BLaER1 (cell line): ENCODE measurements around the gene ALG14.
"Not testable (repeated sequence)": the region's sequence is repeated elsewhere in the genome, so short reads cannot be mapped to it uniquely, and the experiment has no call there.

ENCODE experiments used
- H3K27ac ChIP-seq: shearing (Covaris generic); formaldehyde crosslinking; 2 replicates; pipeline ENCODE4 v1.8.1; 2022
- H3K27me3 ChIP-seq: shearing (Covaris generic); formaldehyde crosslinking; 2 replicates; pipeline ENCODE4 v1.8.1; 2022
- H3K36me3 ChIP-seq: shearing (Covaris generic); formaldehyde crosslinking; 2 replicates; pipeline ENCODE4 v1.8.1; 2022
- H3K4me1 ChIP-seq: shearing (Covaris generic); formaldehyde crosslinking; 2 replicates; pipeline ENCODE4 v1.8.1; 2022
- H3K4me2 ChIP-seq: shearing (Covaris generic); formaldehyde crosslinking; 2 replicates; pipeline ENCODE4 v1.8.1; 2022
- H3K4me3 ChIP-seq: shearing (Covaris generic); formaldehyde crosslinking; 2 replicates; pipeline ENCODE4 v1.8.1; 2022
- H3K9ac ChIP-seq: shearing (Covaris generic); formaldehyde crosslinking; 2 replicates; pipeline ENCODE4 v1.8.1; 2022
- H3K9me3 ChIP-seq: shearing (Covaris generic); formaldehyde crosslinking; 2 replicates; pipeline ENCODE4 v1.8.1; 2022
- H4K20me1 ChIP-seq: shearing (Covaris generic); formaldehyde crosslinking; 2 replicates; pipeline ENCODE4 v1.8.1; 2022
- Cebpa-rat ChIP-seq: shearing (Covaris generic); IDR thresholded peaks from 2 replicates; pipeline ENCODE4 v1.8.1; 2022

ALG14 gene

DNA sequence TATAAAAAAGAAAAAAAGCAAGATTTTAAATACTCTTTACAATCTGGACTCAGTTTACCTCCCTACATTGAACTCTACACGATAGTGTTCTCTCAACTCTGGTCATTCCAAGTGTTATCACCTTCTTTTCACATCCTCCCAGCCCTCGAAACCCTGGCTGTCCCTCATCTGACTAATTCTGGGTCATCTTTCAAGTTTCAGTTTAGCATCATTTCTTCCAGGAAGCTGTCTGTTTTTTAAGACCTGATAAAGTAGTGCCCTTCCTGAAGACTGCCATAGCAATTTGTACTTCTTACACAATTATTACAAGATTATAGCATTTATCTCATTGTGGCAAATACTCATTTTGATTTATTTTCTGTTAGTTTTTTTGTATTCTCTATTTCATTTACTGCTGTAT, 1.2 kb downstream of the ALG14 start:
- H3K9ac ChIP-seq = no peak overlapping the region
- peak overlapping the region; percentile 71; the same call in 1 of the 2 replicates for H3K4me3 ChIP-seq
- H3K27ac ChIP-seq = no peak overlapping the region
- no peaks in the 10 kb centered on the region for H4K20me1 ChIP-seq
- no peaks in the 10 kb centered on the region for H3K36me3 ChIP-seq
- peaks cover 26% of the 10 kb centered on the region for H3K4me1 ChIP-seq
- H3K9me3 ChIP-seq = no peaks in the 10 kb centered on the region
- peak overlapping the region; percentile 87 for H3K4me2 ChIP-seq
- no peaks in the 10 kb centered on the region for H3K27me3 ChIP-seq
- TF ChIP-seq Cebpa-rat = no peak

DNA sequence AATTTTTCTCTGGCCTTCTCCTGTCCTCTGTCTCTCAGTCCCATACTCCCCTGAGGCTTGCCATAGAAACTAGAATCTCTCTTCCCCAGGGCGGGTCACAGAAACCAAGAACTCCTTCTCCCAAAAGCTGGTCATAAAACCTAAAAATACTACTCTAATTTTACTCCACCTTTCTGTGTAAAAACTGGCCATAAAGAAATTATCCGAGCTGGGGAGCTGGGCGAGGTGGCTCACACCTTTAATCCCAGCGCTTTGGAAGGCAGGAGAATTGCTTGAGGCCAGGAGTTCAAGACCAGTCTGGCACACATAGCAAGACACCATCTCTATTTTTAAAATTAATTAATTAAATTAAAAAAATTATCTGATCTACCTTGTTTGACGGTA, 3.0 kb downstream of the ALG14 start:
- H3K4me2 ChIP-seq = no peak overlapping the region
- H3K4me3 ChIP-seq = no peak overlapping the region
- no peaks in the 10 kb centered on the region for H4K20me1 ChIP-seq
- TF ChIP-seq Cebpa-rat = no peak
- no peak overlapping the region for H3K9ac ChIP-seq
- H3K27me3 ChIP-seq = no peaks in the 10 kb centered on the region
- no peaks in the 10 kb centered on the region for H3K36me3 ChIP-seq
- no peak overlapping the region for H3K27ac ChIP-seq
- no peaks in the 10 kb centered on the region for H3K9me3 ChIP-seq
- H3K4me1 ChIP-seq = peaks cover 26% of the 10 kb centered on the region

GRCh38 chr1:95068956-95069709, 3.6 kb downstream of the ALG14 start:
- Histone ChIP-seq H3K4me3 (no peak overlapping the region), H3K27ac (no peak overlapping the region), H3K4me2 (no peak overlapping the region), H3K27me3 (no peaks in the 10 kb centered on the region), H4K20me1 (no peaks in the 10 kb centered on the region), H3K4me1 (peaks cover 26% of the 10 kb centered on the region), H3K36me3 (peaks cover 1% of the 10 kb centered on the region; the same call in 1 of the 2 replicates), H3K9me3 (no peaks in the 10 kb centered on the region), H3K9ac (no peak overlapping the region)
- TF ChIP-seq Cebpa-rat = no peak

GRCh38 chr1:95067568-95067967, 5.2 kb downstream of the ALG14 start:
- peaks cover 16% of the 10 kb centered on the region for H3K4me1 ChIP-seq
- H3K27me3 ChIP-seq = no peaks in the 10 kb centered on the region
- no peak for TF ChIP-seq Cebpa-rat
- no peak overlapping the region for H3K9ac ChIP-seq
- H3K4me3 ChIP-seq = no peak overlapping the region
- no peak overlapping the region for H3K27ac ChIP-seq
- H3K4me2 ChIP-seq = no peak overlapping the region
- no peaks in the 10 kb centered on the region for H3K9me3 ChIP-seq
- no peaks in the 10 kb centered on the region for H4K20me1 ChIP-seq
- peaks cover 9% of the 10 kb centered on the region for H3K36me3 ChIP-seq

DNA sequence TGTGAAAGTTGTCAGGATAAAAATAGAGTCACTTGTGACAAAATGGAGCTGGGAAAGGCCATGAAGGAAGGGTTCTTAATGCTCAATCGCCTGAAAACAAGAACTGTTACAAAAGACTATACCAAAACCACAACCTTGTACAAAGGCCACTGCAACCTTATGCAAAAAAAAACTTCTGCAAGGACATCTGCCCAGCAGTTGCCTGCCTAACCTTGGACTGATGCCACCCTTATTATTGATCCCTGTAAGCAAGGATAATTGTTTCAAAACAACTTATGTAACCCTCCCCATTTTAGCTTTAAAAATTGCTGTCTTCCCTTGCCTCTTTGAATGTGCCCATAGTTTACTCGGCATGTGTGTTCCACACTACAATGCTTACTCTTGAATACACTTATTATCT, 5.7 kb downstream of the ALG14 start:
- no peak overlapping the region for H3K27ac ChIP-seq
- peaks cover 14% of the 10 kb centered on the region for H3K4me1 ChIP-seq
- no peaks in the 10 kb centered on the region for H3K9me3 ChIP-seq
- no peaks in the 10 kb centered on the region for H3K27me3 ChIP-seq
- peaks cover 12% of the 10 kb centered on the region for H3K36me3 ChIP-seq
- H3K4me2 ChIP-seq = no peak overlapping the region
- TF ChIP-seq Cebpa-rat = no peak
- no peak overlapping the region for H3K9ac ChIP-seq
- no peak overlapping the region for H3K4me3 ChIP-seq
- no peaks in the 10 kb centered on the region for H4K20me1 ChIP-seq

- no peaks in the 10 kb centered on the region for H4K20me1 ChIP-seq
- H3K4me2 ChIP-seq = no peak overlapping the region
- TF ChIP-seq Cebpa-rat = no peak
- H3K4me1 ChIP-seq = no peaks in the 10 kb centered on the region
- H3K36me3 ChIP-seq = peaks cover 12% of the 10 kb centered on the region
- no peak overlapping the region for H3K4me3 ChIP-seq
- H3K9ac ChIP-seq = no peak overlapping the region
- no peak overlapping the region for H3K27ac ChIP-seq
- no peaks in the 10 kb centered on the region for H3K27me3 ChIP-seq
- no peaks in the 10 kb centered on the region for H3K9me3 ChIP-seq
These were observed 11.2 kb downstream of the ALG14 start for GRCh38 chr1:95061445-95062006.

- Histone ChIP-seq H3K4me2 (no peak overlapping the region), H3K9ac (no peak overlapping the region), H3K4me1 (no peaks in the 10 kb centered on the region), H3K27me3 (no peaks in the 10 kb centered on the region), H4K20me1 (no peaks in the 10 kb centered on the region), H3K4me3 (no peak overlapping the region), H3K9me3 (no peaks in the 10 kb centered on the region), H3K36me3 (peaks cover 9% of the 10 kb centered on the region), H3K27ac (no peak overlapping the region)
- TF ChIP-seq Cebpa-rat = no peak
These were observed 13.8 kb downstream of the ALG14 start for GRCh38 chr1:95058974-95059373.

DNA sequence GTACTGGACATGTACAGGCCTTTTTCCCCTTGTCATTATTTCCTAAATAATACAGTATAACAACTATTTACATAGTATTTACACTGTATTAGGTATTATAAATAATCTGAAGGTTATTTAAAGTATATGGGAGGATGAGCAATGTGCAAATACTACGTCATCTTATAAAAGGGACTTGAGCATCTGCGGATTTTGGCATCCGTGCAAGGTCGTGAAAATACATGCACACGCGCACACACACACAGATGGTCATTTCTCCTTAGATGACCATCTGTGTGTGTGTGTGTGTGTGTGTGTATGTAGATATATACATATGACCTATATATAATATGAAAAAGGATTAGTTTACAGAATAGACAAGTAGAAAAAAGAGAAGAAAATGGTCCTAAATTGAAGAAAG, 15.4 kb downstream of the ALG14 start:
- Histone ChIP-seq H3K4me3 (no peak overlapping the region), H4K20me1 (no peaks in the 10 kb centered on the region), H3K9ac (no peak overlapping the region), H3K27ac (no peak overlapping the region), H3K36me3 (peaks cover under 1% of the 10 kb centered on the region; the same call in 1 of the 2 replicates), H3K27me3 (no peaks in the 10 kb centered on the region), H3K4me2 (no peak overlapping the region), H3K9me3 (no peaks in the 10 kb centered on the region), H3K4me1 (no peaks in the 10 kb centered on the region)
- no peak for TF ChIP-seq Cebpa-rat

- no peak overlapping the region for H3K9ac ChIP-seq
- TF ChIP-seq Cebpa-rat = no peak
- H3K4me2 ChIP-seq = no peak overlapping the region
- no peaks in the 10 kb centered on the region for H3K4me1 ChIP-seq
- H3K27me3 ChIP-seq = no peaks in the 10 kb centered on the region
- H3K9me3 ChIP-seq = no peaks in the 10 kb centered on the region
- H3K27ac ChIP-seq = no peak overlapping the region
- no peak overlapping the region for H3K4me3 ChIP-seq
- no peaks in the 10 kb centered on the region for H4K20me1 ChIP-seq
- H3K36me3 ChIP-seq = no peaks in the 10 kb centered on the region
These were observed 22.8 kb downstream of the ALG14 start for GRCh38 chr1:95049935-95050334.

DNA sequence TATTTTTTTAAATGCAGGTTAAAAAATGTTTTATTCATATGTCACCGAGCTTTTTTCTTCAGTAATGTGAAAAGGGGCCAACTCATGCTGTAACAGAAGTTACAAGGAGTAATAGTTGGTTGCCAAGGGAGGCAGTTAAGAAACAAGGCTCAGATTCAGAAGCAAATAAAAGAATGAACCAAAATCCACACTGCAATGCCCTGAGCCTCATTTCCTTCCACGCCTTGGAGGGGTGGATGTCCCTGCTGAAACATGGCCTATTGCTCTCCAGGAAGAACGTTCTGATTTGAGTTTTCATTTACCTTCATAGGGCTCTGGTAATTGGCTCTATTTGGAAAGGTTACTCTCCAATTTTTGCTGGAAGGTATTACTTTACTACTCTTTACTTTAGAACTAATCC, 24.4 kb downstream of the ALG14 start:
- no peak for TF ChIP-seq Cebpa-rat
- H3K4me2 ChIP-seq = no peak overlapping the region
- H3K27ac ChIP-seq = no peak overlapping the region
- no peaks in the 10 kb centered on the region for H3K27me3 ChIP-seq
- H3K36me3 ChIP-seq = no peaks in the 10 kb centered on the region
- no peaks in the 10 kb centered on the region for H4K20me1 ChIP-seq
- no peak overlapping the region for H3K4me3 ChIP-seq
- no peaks in the 10 kb centered on the region for H3K9me3 ChIP-seq
- no peaks in the 10 kb centered on the region for H3K4me1 ChIP-seq
- H3K9ac ChIP-seq = no peak overlapping the region

DNA sequence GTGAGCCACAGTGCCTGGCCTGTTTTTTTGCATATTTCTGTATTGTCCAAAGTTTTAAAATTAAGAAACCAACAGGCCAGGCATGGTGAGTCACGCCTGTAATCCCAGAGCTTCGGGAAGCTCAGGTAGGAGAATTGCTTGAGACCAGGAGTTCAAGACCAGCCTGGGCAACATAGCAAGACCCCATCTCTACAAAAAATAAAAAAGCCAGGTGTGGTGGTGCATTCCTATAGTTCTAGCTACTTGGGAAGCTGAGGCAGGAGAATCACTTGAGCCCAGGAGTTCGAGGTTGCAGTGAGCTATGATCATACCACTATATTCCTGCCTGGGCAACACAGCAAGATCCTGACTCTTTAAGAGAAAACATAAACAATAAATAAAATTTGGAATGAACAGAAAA, 25.1 kb downstream of the ALG14 start:
- H3K27ac ChIP-seq, H3K36me3 ChIP-seq, H4K20me1 ChIP-seq, H3K27me3 ChIP-seq, H3K9me3 ChIP-seq, H3K4me2 ChIP-seq, H3K4me3 ChIP-seq, H3K4me1 ChIP-seq, H3K9ac ChIP-seq: not testable (repeated sequence)
